GM12891 (cell line): ENCODE measurements around the gene BTBD9.

Experiments
- POLR2A ChIP-seq: IDR thresholded peaks from 2 replicates; pipeline ENCODE4 v1.6.1; 2011; ENCODE audit warnings: low read depth, low read length, control low read depth
- POLR2AphosphoS5 ChIP-seq: IDR thresholded peaks from 2 replicates; pipeline ENCODE4 v1.6.1; 2011; ENCODE audit warnings: low read depth, low read length, control low read depth
- SPI1 ChIP-seq: IDR thresholded peaks from 2 replicates; pipeline ENCODE4 v1.6.1; 2011; ENCODE audit warnings: low read depth, low read length, control low read depth

- no peak for TF ChIP-seq POLR2A
- no peak for TF ChIP-seq POLR2AphosphoS5
- TF ChIP-seq SPI1: no peak
Measured at GRCh38 chr6:38346291-38347079, 293.2 kb downstream of the BTBD9 start.
